OCI-LY7 (cell line): ENCODE results near the gene ZNF561. TPM values are rescaled to one million over a fixed set of nuclear protein-coding genes. Genes with fewer than 3 reads are reported as not detected.
"Not testable (repeated sequence)": the region's sequence is repeated elsewhere in the genome, so short reads cannot be mapped to it uniquely, and the experiment has no call there.

Experiments
- BruUV-seq: library from RNA; stranded (reverse); fragments of 400-500 nt; replicated peaks from 2 replicates; lab custom pipeline; 2021; lab: Mats Ljungman, UMichigan
- CTCF ChIA-PET: fragments of 300-600 bp; sonication (Branson Sonifier 250); formaldehyde crosslinking; loops from one replicate; lab custom pipeline; 2022; ENCODE audit warnings: antibody characterized with exemption; ENCODE audit not compliant: unreplicated experiment; lab: Charles Lee
- POLR2A ChIA-PET: fragments of 300-600 bp; sonication (Branson Sonifier 250); formaldehyde crosslinking; loops from one replicate; lab custom pipeline; 2022; ENCODE audit warnings: antibody characterized with exemption; lab: Charles Lee
- DNase-seq: peaks from one replicate; pipeline ENCODE4 v3.0.0-alpha.2; 2015; ENCODE audit warnings: low spot score
- H2AFZ ChIP-seq: fragments of 200-600 bp; sonication (generic), shearing (Covaris generic); 2 replicates; pipeline ENCODE4 v1.6.1; 2014; ENCODE audit warnings: mild to moderate bottlenecking, antibody characterized with exemption, low read length, moderate library complexity
- H3K27ac ChIP-seq: fragments of 200-600 bp; sonication (generic); 2 replicates; pipeline ENCODE4 v1.5.1; 2014; ENCODE audit warnings: mixed run types, low read depth, mild to moderate bottlenecking, moderate library complexity, low read length, inconsistent platforms; ENCODE audit not compliant: poor library complexity, severe bottlenecking
- H3K36me3 ChIP-seq: fragments of 200-600 bp; sonication (generic); 2 replicates; pipeline ENCODE4 v1.6.1; 2014; ENCODE audit warnings: mild to moderate bottlenecking, antibody characterized with exemption, low read length, moderate library complexity, mixed read lengths; ENCODE audit not compliant: insufficient read depth
- H3K4me1 ChIP-seq: fragments of 200-600 bp; sonication (generic); 2 replicates; pipeline ENCODE4 v1.5.1; 2014; ENCODE audit warnings: mild to moderate bottlenecking, low read length; ENCODE audit not compliant: insufficient read depth, poor library complexity, severe bottlenecking
- H3K4me2 ChIP-seq: fragments of 200-600 bp; sonication (generic); 2 replicates; pipeline ENCODE4 v1.6.1; 2014; ENCODE audit warnings: mild to moderate bottlenecking, low read length
- H3K4me3 ChIP-seq: fragments of 200-600 bp; sonication (generic); 2 replicates; pipeline ENCODE4 v1.5.1; 2014; ENCODE audit warnings: mild to moderate bottlenecking, low read depth, low read length; ENCODE audit not compliant: poor library complexity, severe bottlenecking
- H3K79me2 ChIP-seq: fragments of 200-600 bp; sonication (generic); 2 replicates; pipeline ENCODE4 v1.6.1; 2016; ENCODE audit warnings: low read depth, mild to moderate bottlenecking, low read length, moderate library complexity, mixed read lengths; ENCODE audit not compliant: insufficient read depth
- H3K9me2 ChIP-seq: fragments of 200-600 bp; sonication (generic); 2 replicates; pipeline ENCODE4 v1.6.1; 2016; ENCODE audit warnings: mild to moderate bottlenecking, low read length, mixed read lengths; ENCODE audit not compliant: insufficient read depth
- H3K9me3 ChIP-seq: fragments of 200-600 bp; sonication (generic); 2 replicates; pipeline ENCODE4 v1.6.1; 2014; ENCODE audit warnings: mild to moderate bottlenecking, mixed run types, low read length, mixed read lengths
- H4K20me1 ChIP-seq: fragments of 200-600 bp; sonication (generic); 2 replicates; pipeline ENCODE4 v1.6.1; 2014; ENCODE audit warnings: mild to moderate bottlenecking, antibody characterized with exemption, low read length, moderate library complexity, mixed read lengths; ENCODE audit not compliant: insufficient read depth
- EZH2phosphoT487 ChIP-seq: fragments of 200-600 bp; sonication (generic); IDR thresholded peaks from 2 replicates; pipeline ENCODE4 v1.6.1; 2018; ENCODE audit warnings: low read depth, borderline replicate concordance, mild to moderate bottlenecking, mixed run types, antibody characterized with exemption, low read length, moderate library complexity, mixed read lengths
- intact Hi-C: fragments of 100-400 bp; cut with micrococcal nuclease; formaldehyde crosslinking; loops from one replicate; pipeline ENCODE4 v1.10.0; 2022; ENCODE audit not compliant: unreplicated experiment
- total RNA-seq, 2 experiments: library from RNA; depleted of rRNA in 1 of 2; stranded (reverse); fragments of >200 nt in 1 of 2; shearing (Covaris generic) in 1 of 2; gene quantifications; 2 replicates each; pipeline ENCODE4 v1.2.3, GENCODE V29; 2014 to 2022
- TF ChIP-seq, protein P1 (sequence below): fragments of 200-600 bp; sonication (generic); conservative IDR thresholded peaks from 2 replicates; pipeline ENCODE4 v1.5.1; 2014; ENCODE audit warnings: mild to moderate bottlenecking, antibody characterized with exemption, low read length, moderate library complexity, mixed read lengths

ZNF561 gene
- total RNA-seq, 2 experiments from 2014 or later = 17.3 to 22.2 TPM

DNA sequence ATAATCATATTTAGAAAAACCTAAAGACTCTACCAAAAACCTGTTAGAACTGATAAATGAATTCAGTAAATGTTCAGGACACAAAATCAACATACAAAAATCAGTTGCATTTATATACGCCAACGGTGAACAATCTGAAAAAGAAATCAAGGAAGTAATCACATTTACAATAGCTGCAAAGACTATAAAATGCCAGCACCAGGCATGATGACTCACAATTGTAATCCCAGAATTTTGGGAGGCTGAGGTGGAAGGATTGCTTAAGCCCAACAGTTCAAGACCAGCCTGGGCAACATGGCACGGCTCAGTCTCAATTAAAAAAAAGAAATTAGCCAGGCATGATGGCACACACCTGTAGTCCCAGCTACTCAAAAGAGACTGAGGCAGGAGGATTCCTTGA, 46.9 kb upstream of the ZNF561 start:
- no TSS peak for BruUV-seq
- H2AFZ ChIP-seq = no peak overlapping the region
- no peak for DNase-seq
- POLR2A ChIA-PET = interaction anchor here (0.6 kb wide), 1 partner anchor 340 kb away, joined by 4 read pairs; no protein-coding TSS in a partner anchor
- intact Hi-C loops = no loop called here
- no peak overlapping the region for H3K27ac ChIP-seq
- no peak overlapping the region for H3K4me2 ChIP-seq
- no peaks in the 10 kb centered on the region for H4K20me1 ChIP-seq
- no peak for TF ChIP-seq EZH2phosphoT487
- TF ChIP-seq, protein P1, sequence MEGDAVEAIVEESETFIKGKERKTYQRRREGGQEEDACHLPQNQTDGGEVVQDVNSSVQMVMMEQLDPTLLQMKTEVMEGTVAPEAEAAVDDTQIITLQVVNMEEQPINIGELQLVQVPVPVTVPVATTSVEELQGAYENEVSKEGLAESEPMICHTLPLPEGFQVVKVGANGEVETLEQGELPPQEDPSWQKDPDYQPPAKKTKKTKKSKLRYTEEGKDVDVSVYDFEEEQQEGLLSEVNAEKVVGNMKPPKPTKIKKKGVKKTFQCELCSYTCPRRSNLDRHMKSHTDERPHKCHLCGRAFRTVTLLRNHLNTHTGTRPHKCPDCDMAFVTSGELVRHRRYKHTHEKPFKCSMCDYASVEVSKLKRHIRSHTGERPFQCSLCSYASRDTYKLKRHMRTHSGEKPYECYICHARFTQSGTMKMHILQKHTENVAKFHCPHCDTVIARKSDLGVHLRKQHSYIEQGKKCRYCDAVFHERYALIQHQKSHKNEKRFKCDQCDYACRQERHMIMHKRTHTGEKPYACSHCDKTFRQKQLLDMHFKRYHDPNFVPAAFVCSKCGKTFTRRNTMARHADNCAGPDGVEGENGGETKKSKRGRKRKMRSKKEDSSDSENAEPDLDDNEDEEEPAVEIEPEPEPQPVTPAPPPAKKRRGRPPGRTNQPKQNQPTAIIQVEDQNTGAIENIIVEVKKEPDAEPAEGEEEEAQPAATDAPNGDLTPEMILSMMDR = no peak
- H3K4me3 ChIP-seq = no peak overlapping the region
- H3K9me2 ChIP-seq = no peaks in the 10 kb centered on the region
- H3K9me3 ChIP-seq = peaks cover 40% of the 10 kb centered on the region; the same call in 1 of the 2 replicates
- CTCF ChIA-PET = no interaction called here
- H3K36me3 ChIP-seq = peaks cover 56% of the 10 kb centered on the region
- H3K79me2 ChIP-seq = peaks cover 71% of the 10 kb centered on the region
- H3K4me1 ChIP-seq = no peaks in the 10 kb centered on the region

DNA sequence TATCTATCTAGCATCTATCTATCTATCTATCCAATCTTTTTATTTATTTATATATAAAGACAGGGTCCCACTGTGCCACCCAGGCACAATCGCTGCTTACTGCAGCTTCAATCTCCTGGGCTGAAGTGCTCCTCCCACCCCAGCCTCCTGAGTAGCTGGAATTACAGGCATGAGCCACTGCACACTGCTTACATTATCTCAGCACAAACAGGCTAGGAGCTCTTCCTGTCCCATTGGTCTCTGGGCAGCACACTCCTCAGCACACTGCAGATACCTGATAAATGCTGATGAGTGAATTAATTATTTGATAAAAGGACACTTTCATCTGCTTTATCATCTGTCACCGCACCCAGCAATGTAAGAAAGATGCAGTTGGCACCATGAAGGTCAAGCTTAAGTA, 37.7 kb upstream of the ZNF561 start:
- Histone ChIP-seq H3K4me1 (no peaks in the 10 kb centered on the region), H2AFZ (no peak overlapping the region), H4K20me1 (no peaks in the 10 kb centered on the region), H3K9me2 (no peaks in the 10 kb centered on the region), H3K27ac (no peak overlapping the region), H3K9me3 (no peaks in the 10 kb centered on the region), H3K36me3 (peaks cover 60% of the 10 kb centered on the region), H3K4me3 (no peak overlapping the region), H3K79me2 (peaks cover 4% of the 10 kb centered on the region; the same call in 1 of the 2 replicates), H3K4me2 (no peak overlapping the region)
- ChIA-PET POLR2A (interaction anchor here (0.6 kb wide), 1 partner anchor 231 kb away, joined by 5 read pairs; no protein-coding TSS in a partner anchor), CTCF (no interaction called here)
- DNase-seq = no peak
- intact Hi-C loops = no loop called here
- no peak for TF ChIP-seq EZH2phosphoT487
- TF ChIP-seq, protein P1 = no peak
- BruUV-seq = no TSS peak

DNA sequence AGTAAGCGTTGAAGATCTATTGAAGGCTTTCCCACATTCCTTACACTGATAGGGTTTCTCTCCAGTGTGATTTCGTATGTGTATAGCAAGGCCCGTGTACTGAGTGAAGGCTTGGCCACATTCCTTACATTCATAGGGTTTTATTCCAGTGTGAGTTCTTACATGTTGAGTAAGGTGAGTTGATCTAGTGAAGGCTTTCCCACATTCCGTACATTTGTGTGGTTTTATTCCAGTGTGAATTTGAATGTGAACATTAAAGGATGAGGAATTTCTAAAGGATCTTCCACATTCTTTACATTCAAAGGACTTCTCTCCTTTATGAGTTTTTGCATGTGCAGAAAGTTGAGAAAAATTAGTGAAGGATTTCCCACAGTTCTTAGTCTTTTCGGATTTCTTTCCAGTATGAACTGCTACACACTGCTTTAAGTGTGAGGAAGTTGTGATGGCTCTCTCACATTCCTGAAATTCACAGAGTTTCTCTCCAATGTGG, 32.1 kb upstream of the ZNF561 start:
- H3K4me1 ChIP-seq, DNase-seq, H3K4me2 ChIP-seq, intact Hi-C loops, POLR2A ChIA-PET, H3K27ac ChIP-seq, H3K4me3 ChIP-seq, H4K20me1 ChIP-seq, H3K9me3 ChIP-seq, H3K79me2 ChIP-seq, H2AFZ ChIP-seq, H3K9me2 ChIP-seq, CTCF ChIA-PET: not testable (repeated sequence)
- TSS peak; percentile 36 for BruUV-seq
- H3K36me3 ChIP-seq = peaks cover 94% of the 10 kb centered on the region

DNA sequence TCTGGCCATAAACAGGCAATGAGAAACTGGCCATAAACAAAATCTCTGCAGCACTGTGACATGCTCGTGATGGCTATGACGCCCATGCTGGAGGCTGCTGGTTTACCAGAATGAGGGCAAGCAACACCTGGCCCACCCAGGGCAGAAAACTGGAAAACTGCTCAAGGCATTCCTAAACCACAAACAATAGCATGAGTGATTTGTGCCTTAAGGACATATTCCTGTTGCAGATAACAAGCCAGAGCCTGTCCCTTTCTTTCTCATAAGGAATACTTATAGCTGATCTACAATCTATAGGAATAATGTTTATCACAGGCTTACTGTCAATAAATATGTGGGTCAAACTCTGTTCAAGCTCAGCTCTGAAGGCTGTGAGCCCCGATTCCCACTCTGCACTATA, 30.4 kb upstream of the ZNF561 start:
- POLR2A ChIA-PET = interaction anchor here (0.6 to 0.9 kb wide), 2 partner anchors 183 to 503 kb away, joined by 3 read pairs; partner anchors contain the start of gene PIN1
- CTCF ChIA-PET, BruUV-seq: not testable (repeated sequence)

More for the DNA sequence above, 30.4 kb upstream of the ZNF561 start:
- H3K4me3 ChIP-seq, H3K9me3 ChIP-seq, H3K79me2 ChIP-seq, intact Hi-C loops, H3K9me2 ChIP-seq, H2AFZ ChIP-seq, H4K20me1 ChIP-seq, H3K4me2 ChIP-seq, DNase-seq, H3K27ac ChIP-seq, H3K4me1 ChIP-seq: not testable (repeated sequence)
- H3K36me3 ChIP-seq = peaks cover 84% of the 10 kb centered on the region
